Ishikawa (cell line): ENCODE measurements around the gene ZNF493.

Experiments
- CEBPB ChIP-seq: IDR thresholded peaks from 2 replicates; pipeline ENCODE4 v1.6.1; 2012
- CREB1 ChIP-seq: IDR thresholded peaks from 2 replicates; pipeline ENCODE4 v1.6.1; 2012; ENCODE audit warnings: low read depth
- EGR1 ChIP-seq: IDR thresholded peaks from 2 replicates; pipeline ENCODE4 v1.6.1; 2012
- EP300 ChIP-seq: IDR thresholded peaks from 2 replicates; pipeline ENCODE4 v1.6.1; 2012; ENCODE audit warnings: borderline replicate concordance
- FOXM1 ChIP-seq: IDR thresholded peaks from 2 replicates; pipeline ENCODE4 v1.6.1; 2012; ENCODE audit warnings: low read depth, borderline replicate concordance
- MAX ChIP-seq: IDR thresholded peaks from 2 replicates; pipeline ENCODE4 v1.6.1; 2012
- NFIC ChIP-seq: IDR thresholded peaks from 2 replicates; pipeline ENCODE4 v1.6.1; 2012
- RAD21 ChIP-seq: IDR thresholded peaks from 2 replicates; pipeline ENCODE4 v1.6.1; 2012; ENCODE audit warnings: low read depth
- REST ChIP-seq: IDR thresholded peaks from 2 replicates; pipeline ENCODE4 v1.6.1; 2012; ENCODE audit warnings: low read depth, mild to moderate bottlenecking
- TAF1 ChIP-seq: IDR thresholded peaks from 2 replicates; pipeline ENCODE4 v1.6.1; 2012; ENCODE audit warnings: low read depth, mild to moderate bottlenecking
- TCF12 ChIP-seq: IDR thresholded peaks from 2 replicates; pipeline ENCODE4 v1.6.1; 2012; ENCODE audit warnings: low read depth
- TEAD4 ChIP-seq: IDR thresholded peaks from 2 replicates; pipeline ENCODE4 v1.6.1; 2012
- USF1 ChIP-seq: IDR thresholded peaks from 2 replicates; pipeline ENCODE4 v1.6.1; 2012
- YY1 ChIP-seq: IDR thresholded peaks from 2 replicates; pipeline ENCODE4 v1.6.1; 2012; ENCODE audit warnings: low read depth
- ZBTB7A ChIP-seq: IDR thresholded peaks from 2 replicates; pipeline ENCODE4 v1.6.1; 2012; ENCODE audit warnings: low read depth

The ZNF493 gene

GRCh38 chr19:21422244-21422643, 25.3 kb downstream of the ZNF493 start:
- TF ChIP-seq CREB1 (no peak), TAF1 (no peak), MAX (no peak), REST (no peak), FOXM1 (no peak), NFIC (no peak), EP300 (no peak), RAD21 (no peak), EGR1 (no peak), TCF12 (no peak), USF1 (no peak)

- TF ChIP-seq ZBTB7A, result no peak
- TF ChIP-seq REST, result no peak
- TF ChIP-seq EP300, result no peak
- no peak for TF ChIP-seq RAD21
- no peak for TF ChIP-seq CEBPB
- no peak for TF ChIP-seq CREB1
- no peak for TF ChIP-seq YY1
- no peak for TF ChIP-seq NFIC
- TF ChIP-seq EGR1, result no peak
- no peak for TF ChIP-seq MAX
- TF ChIP-seq USF1, result no peak
- TF ChIP-seq TCF12, result no peak
- no peak for TF ChIP-seq TEAD4
- no peak for TF ChIP-seq FOXM1
- TF ChIP-seq TAF1, result no peak
Measured at GRCh38 chr19:21423057-21424041, 26.4 kb downstream of the ZNF493 start.

GRCh38 chr19:21430675-21431074, 33.7 kb downstream of the ZNF493 start:
- no peak for TF ChIP-seq CEBPB

- TF ChIP-seq USF1, result no peak
- TF ChIP-seq CEBPB, result no peak
- no peak for TF ChIP-seq YY1
- no peak for TF ChIP-seq RAD21
- no peak for TF ChIP-seq FOXM1
- no peak for TF ChIP-seq NFIC
- no peak for TF ChIP-seq TEAD4
- TF ChIP-seq MAX, result no peak
- TF ChIP-seq EP300, result no peak
- TF ChIP-seq TCF12, result no peak
- TF ChIP-seq REST, result no peak
- TF ChIP-seq CREB1, result no peak
- TF ChIP-seq TAF1, result no peak
- TF ChIP-seq ZBTB7A, result no peak
- no peak for TF ChIP-seq EGR1
Measured at GRCh38 chr19:21432590-21432989, 35.7 kb downstream of the ZNF493 start.
